Spleen (tissue), 11 donors: Measurements from ENCODE around the gene SLC6A20. TPM values are rescaled to one million over a fixed set of nuclear protein-coding genes. Genes with fewer than 3 reads are reported as not detected.

Experiments
- DNase-seq: peaks from one replicate; pipeline ENCODE4 v3.0.0-alpha.2; 2020
- H3K27ac ChIP-seq, 8 donors: fragments of 200-600 bp; sonication (generic) in 7 of 8; 1 replicate in 4 of 8; 2 replicates in 4 of 8; pipeline versions ENCODE4 v1.5.0 to v1.8.0; 2016 to 2021; ENCODE audit warnings: inconsistent platforms in 4 of 8, mild to moderate bottlenecking in 4 of 8, moderate library complexity in 1 of 8
- H3K27me3 ChIP-seq, 7 donors: fragments of 200-600 bp; sonication (generic) in 6 of 7; replicated peaks in 1 of 7; 1 replicate in 4 of 7; 2 replicates in 3 of 7; pipeline versions ENCODE4 v1.5.0 to v1.8.0; 2016 to 2021; ENCODE audit warnings: inconsistent platforms in 3 of 7, mild to moderate bottlenecking in 1 of 7
- H3K36me3 ChIP-seq, 6 donors: fragments of 200-600 bp; sonication (generic) in 5 of 6; 1 replicate in 4 of 6; 2 replicates in 2 of 6; pipeline versions ENCODE4 v1.5.0 to v1.8.0; 2016 to 2021; ENCODE audit warnings: inconsistent platforms in 2 of 6
- H3K4me1 ChIP-seq, 6 donors: fragments of 200-600 bp; sonication (generic) in 5 of 6; 1 replicate in 3 of 6; 2 replicates in 3 of 6; pipeline versions ENCODE4 v1.5.0 to v1.8.0; 2016 to 2021; ENCODE audit warnings: inconsistent platforms in 3 of 6
- H3K4me3 ChIP-seq, 8 donors: fragments of 200-600 bp; sonication (generic) in 7 of 8; 1 replicate in 4 of 8; 2 replicates in 4 of 8; pipeline versions ENCODE4 v1.5.0 to v1.8.0; 2016 to 2021; ENCODE audit warnings: inconsistent platforms in 4 of 8, mild to moderate bottlenecking in 4 of 8, moderate library complexity in 2 of 8
- H3K9me3 ChIP-seq, 8 donors: fragments of 200-600 bp; sonication (generic) in 7 of 8; 1 replicate in 4 of 8; 2 replicates in 4 of 8; pipeline versions ENCODE4 v1.5.0 to v1.8.0; 2016 to 2021; ENCODE audit warnings: inconsistent platforms in 4 of 8
- POLR2A ChIP-seq, 3 donors: fragments of 450-650 bp; IDR thresholded peaks; one replicate each; pipeline ENCODE4 v1.5.1; 2017; ENCODE audit warnings: antibody characterized with exemption in 3 of 3, mild to moderate bottlenecking in 1 of 3
- POLR2AphosphoS5 ChIP-seq, 3 donors: sonication (generic); formaldehyde crosslinking; IDR thresholded peaks; one replicate each; pipeline ENCODE4 v1.5.1; 2017; ENCODE audit warnings: antibody characterized with exemption in 3 of 3
- WGBS, 5 donors: extraction: QIAGEN DNeasy Blood & Tissue Kit in 3 of 5; methylation state at CpG; one replicate each; pipeline versions ENCODE4 v1.1.5 to v1.1.7; 2013 to 2018; 5-methylcytosine and 5-hydroxymethylcytosine counted together
- intact Hi-C: fragments of 100-400 bp; cut with DNase I; formaldehyde crosslinking; loops from one replicate; pipeline ENCODE4 v1.15.0; 2023; ENCODE audit warnings: low total_unique reads
- polyA plus RNA-seq, 3 donors: library from polyadenylated mRNA; stranded (reverse); fragments of 200-250 nt; gene quantifications; one replicate each; pipeline ENCODE4 v1.2.1, GENCODE V29; 2013
- total RNA-seq, 7 donors: library from RNA; depleted of rRNA in 3 of 7; stranded (reverse); fragments of >200 nt in 3 of 7; fragmentation: NEBNext Ultra II Directional in 4 of 7; extraction: Animal tissue kit (Norgen Biotek cat#: 25700) in 4 of 7; gene quantifications; one replicate each; pipeline versions ENCODE4 v1.1.0 to v1.2.1, GENCODE V29; 2016 to 2021
- TF ChIP-seq, protein P1 (sequence below), 11 experiments: fragments of 200-600 bp in 7 of 11; fragments of 450-650 bp in 4 of 11; sonication (generic) in 4 of 11; IDR thresholded peaks in 8 of 11; conservative IDR thresholded peaks in 3 of 11; 1 replicate in 7 of 11; 2 replicates in 4 of 11; pipeline versions ENCODE4 v1.4.0 to v1.8.0; 2016 to 2021; ENCODE audit warnings: antibody characterized with exemption in 11 of 11, inconsistent platforms in 4 of 11, mild to moderate bottlenecking in 1 of 11
- donor health status: healthy with polysubstance abuse.
- donor health status: DM: no; HTN: no; CAD: no; lungs with moderate emphysema.
- donor health status: DM: no; HTN: no; CAD: no.
- donor health status: Bipolar disorder and iron deficiency.
- donor health status: healthy.
- donor health status: DM: no; HTN: no; CAD: no.
- donor health status: DM: yes; HTN: yes; CAD: no.

Gene SLC6A20
- total and polyA plus RNA-seq, 10 donors, result 0.02 to 0.49 (median 0.32) TPM; not detected in 3

DNA sequence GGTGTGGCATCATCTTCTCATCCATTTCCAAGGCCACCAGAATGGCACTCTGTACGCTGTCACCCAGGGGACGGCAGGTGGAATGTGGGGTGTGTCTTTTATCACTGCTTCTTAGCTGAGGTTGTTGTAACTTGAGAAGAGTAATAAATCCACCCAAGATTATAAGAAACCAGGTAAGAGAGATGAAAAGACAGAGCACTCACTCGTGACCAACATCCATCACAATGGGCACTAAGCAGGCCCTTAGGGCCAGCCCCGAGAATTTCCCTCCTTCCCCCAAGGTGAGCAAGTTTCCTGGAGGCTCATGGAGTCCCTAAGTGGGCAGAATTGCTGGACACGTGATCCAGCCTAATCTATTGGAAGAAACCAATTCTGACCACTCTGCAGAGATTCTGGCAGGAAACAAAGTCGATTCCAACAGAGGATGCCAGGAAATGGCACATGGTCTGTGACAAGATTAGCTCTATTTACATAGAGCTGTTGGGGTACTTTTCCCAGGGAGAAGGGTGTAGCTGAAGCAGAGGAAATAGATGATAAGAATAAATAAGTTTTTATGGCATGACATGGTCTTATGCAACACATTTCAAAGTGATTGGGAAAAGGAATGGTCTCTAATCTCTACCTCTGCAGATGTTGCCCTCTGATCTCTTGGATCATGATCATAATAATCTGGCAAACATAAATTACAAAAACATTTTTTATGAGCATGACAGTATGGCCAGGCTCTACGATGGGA lies 22.5 kb downstream of the SLC6A20 start:
- H3K4me3 ChIP-seq, result no peak overlapping the region
- TF ChIP-seq POLR2A (IDR thresholded peaks at IDR 0.05) (no peak), POLR2AphosphoS5 (IDR thresholded peaks at IDR 0.05) (no peak)
- TF ChIP-seq, protein P1, sequence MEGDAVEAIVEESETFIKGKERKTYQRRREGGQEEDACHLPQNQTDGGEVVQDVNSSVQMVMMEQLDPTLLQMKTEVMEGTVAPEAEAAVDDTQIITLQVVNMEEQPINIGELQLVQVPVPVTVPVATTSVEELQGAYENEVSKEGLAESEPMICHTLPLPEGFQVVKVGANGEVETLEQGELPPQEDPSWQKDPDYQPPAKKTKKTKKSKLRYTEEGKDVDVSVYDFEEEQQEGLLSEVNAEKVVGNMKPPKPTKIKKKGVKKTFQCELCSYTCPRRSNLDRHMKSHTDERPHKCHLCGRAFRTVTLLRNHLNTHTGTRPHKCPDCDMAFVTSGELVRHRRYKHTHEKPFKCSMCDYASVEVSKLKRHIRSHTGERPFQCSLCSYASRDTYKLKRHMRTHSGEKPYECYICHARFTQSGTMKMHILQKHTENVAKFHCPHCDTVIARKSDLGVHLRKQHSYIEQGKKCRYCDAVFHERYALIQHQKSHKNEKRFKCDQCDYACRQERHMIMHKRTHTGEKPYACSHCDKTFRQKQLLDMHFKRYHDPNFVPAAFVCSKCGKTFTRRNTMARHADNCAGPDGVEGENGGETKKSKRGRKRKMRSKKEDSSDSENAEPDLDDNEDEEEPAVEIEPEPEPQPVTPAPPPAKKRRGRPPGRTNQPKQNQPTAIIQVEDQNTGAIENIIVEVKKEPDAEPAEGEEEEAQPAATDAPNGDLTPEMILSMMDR (IDR thresholded peaks at IDR 0.05 in 8 of 11, conservative IDR thresholded peaks at IDR 0.05 in 3 of 11), result no peak
- H3K27ac ChIP-seq, result no peak overlapping the region
- DNase-seq, result no peak
- intact Hi-C loops, result no loop called here
- H3K27me3 ChIP-seq, result no peaks in the 10 kb centered on the region
- WGBS, 5 donors, result 51 to 70% (median 58%) methylated on average over 7 of the region's 7 CpGs
- H3K36me3 ChIP-seq, result no peaks in the 10 kb centered on the region
- no peaks in the 10 kb centered on the region for H3K4me1 ChIP-seq
- H3K9me3 ChIP-seq, result no peaks in the 10 kb centered on the region

DNA sequence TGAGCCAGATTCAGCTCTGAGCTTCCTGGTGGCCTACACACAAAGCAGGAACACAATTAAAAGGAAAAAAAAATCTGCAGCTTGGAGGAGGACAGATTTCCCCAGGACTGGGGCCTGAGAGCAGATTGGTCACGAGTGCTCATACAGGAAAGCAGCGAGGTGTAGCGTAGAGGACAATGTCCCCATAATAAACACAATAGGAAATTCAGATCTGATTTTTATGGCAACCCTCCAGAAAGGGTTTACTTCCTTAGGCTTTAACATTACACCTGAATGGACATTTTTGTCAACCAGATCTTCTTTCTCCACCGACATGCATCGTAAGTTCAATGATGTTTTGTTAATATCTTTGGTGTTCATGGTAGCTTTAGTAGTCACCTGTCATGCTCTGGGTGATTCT lies 23.3 kb downstream of the SLC6A20 start:
- no peak for TF ChIP-seq POLR2A (IDR thresholded peaks at IDR 0.05)
- no peak for TF ChIP-seq POLR2AphosphoS5 (IDR thresholded peaks at IDR 0.05)
- TF ChIP-seq, protein P1 (IDR thresholded peaks at IDR 0.05 in 8 of 11, conservative IDR thresholded peaks at IDR 0.05 in 3 of 11), result no peak
- Histone ChIP-seq H3K4me1 (no peaks in the 10 kb centered on the region), H3K9me3 (no peaks in the 10 kb centered on the region), H3K27me3 (no peaks in the 10 kb centered on the region), H3K27ac (no peak overlapping the region), H3K36me3 (no peaks in the 10 kb centered on the region), H3K4me3 (no peak overlapping the region)
- WGBS, 5 donors, result 81 to 89% (median 84%) methylated on average over 5 of the region's 5 CpGs
- intact Hi-C loops, result no loop called here
- DNase-seq, result no peak

DNA sequence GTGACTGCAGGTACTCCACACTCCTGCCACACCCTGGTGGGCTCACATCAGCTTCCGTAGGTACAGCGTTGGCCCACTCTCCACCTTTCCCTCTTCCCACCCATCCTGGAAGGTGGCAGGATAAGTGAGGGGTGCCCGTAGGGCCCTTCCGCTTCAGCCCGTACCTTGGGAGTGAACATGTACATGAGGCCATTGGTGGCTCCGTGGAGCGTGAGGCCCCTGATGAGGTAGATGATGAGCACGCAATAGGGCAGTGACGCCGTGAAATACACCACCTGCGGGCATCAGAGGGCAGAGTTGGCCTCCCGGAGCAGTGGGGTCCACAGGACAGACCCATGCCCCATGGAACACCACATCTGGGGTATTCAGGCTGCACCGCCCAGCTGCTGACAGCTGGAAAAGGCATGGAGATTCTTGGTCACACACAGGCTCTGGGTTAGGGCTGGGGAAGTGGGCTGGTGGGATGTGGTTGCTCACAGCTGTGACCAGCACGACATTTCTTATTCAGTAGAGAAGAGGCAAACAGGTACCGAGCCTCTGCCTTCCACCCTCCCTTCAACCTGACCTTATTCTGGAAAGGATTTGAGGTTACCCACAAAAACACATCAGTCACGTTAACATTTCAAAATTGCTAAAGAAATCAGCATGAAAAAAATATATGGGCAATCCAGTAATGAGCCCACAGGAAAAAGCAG lies 23.8 kb downstream of the SLC6A20 start:
- H3K4me1 ChIP-seq, result no peaks in the 10 kb centered on the region
- H3K36me3 ChIP-seq, result no peaks in the 10 kb centered on the region
- WGBS, 5 donors, result 80 to 84% (median 82%) methylated on average over 16 of the region's 16 CpGs
- no peak overlapping the region for H3K4me3 ChIP-seq
- peaks cover 0 to 2% (median 0%) of the 10 kb centered on the region in 8 donors for H3K9me3 ChIP-seq
- no peaks in the 10 kb centered on the region for H3K27me3 ChIP-seq
- no peak for DNase-seq
- TF ChIP-seq, protein P1 (IDR thresholded peaks at IDR 0.05 in 8 of 11, conservative IDR thresholded peaks at IDR 0.05 in 3 of 11), result no peak
- TF ChIP-seq POLR2AphosphoS5 (IDR thresholded peaks at IDR 0.05) (no peak), POLR2A (IDR thresholded peaks at IDR 0.05) (no peak)
- H3K27ac ChIP-seq, result no peak overlapping the region
- intact Hi-C loops, result no loop called here

DNA sequence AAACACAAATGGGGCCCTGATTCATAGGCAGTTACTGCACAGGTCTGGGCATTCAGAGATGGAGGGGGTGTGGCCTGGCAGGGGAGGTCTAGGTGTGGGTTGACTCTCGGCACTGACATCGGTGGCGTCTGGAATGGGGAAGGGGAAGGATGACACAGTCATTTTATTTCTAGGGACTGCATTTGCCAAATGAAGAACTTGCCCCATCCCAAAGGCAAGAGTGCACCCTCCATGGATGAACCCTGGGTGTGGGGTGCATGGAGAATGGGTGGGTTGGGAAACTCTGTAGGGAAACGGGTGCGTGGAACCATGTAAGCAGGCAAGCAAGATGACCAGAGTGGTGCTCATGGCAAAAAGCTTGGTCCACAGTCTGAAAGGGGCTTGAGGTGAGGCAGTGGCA lies 24.5 kb downstream of the SLC6A20 start:
- no peaks in the 10 kb centered on the region for H3K27me3 ChIP-seq
- TF ChIP-seq POLR2A (IDR thresholded peaks at IDR 0.05) (no peak), POLR2AphosphoS5 (IDR thresholded peaks at IDR 0.05) (no peak)
- TF ChIP-seq, protein P1 (IDR thresholded peaks at IDR 0.05 in 8 of 11, conservative IDR thresholded peaks at IDR 0.05 in 3 of 11), result no peak
- WGBS, 5 donors, result 69 to 84% (median 76%) methylated on average over 5 of the region's 5 CpGs
- no peaks in the 10 kb centered on the region for H3K36me3 ChIP-seq
- H3K4me1 ChIP-seq, result no peaks in the 10 kb centered on the region
- no peak overlapping the region for H3K27ac ChIP-seq
- intact Hi-C loops, result no loop called here
- peaks cover 0 to 8% (median 2%) of the 10 kb centered on the region in 8 donors for H3K9me3 ChIP-seq
- DNase-seq, result no peak
- H3K4me3 ChIP-seq, result no peak overlapping the region
